ENCODE data around the gene SETD1B.
A peak's percentile ranks its signal among the peaks of the same experiment; 100 is the strongest.

Gene SETD1B

GRCh38 chr12:121839993-121840761 lies 36.4 kb downstream of the SETD1B start:
- Histone ChIP-seq H3K4me3 (ENCODE audit: low read depth, low read length, poor library complexity, severe bottlenecking) (peak overlapping the region; percentile 76), H3K9me3 (ENCODE audit: low read length) (no peaks in the 10 kb centered on the region), H3K79me2 (ENCODE audit: insufficient read depth, low read length) (no peaks in the 10 kb centered on the region), H3K9ac (ENCODE audit: low read length) (peak overlapping the region; percentile 78), H3K4me2 (ENCODE audit: low read length) (peak overlapping the region; percentile 77), H3K27me3 (ENCODE audit: insufficient read depth, low read length) (peaks cover 3% of the 10 kb centered on the region; the same call in 1 of the 2 replicates), H3K36me3 (ENCODE audit: insufficient read depth, low read length) (no peaks in the 10 kb centered on the region), H3K9me2 (ENCODE audit: low read depth, low read length) (no peaks in the 10 kb centered on the region), H4K20me1 (ENCODE audit: insufficient read depth, low read length) (no peaks in the 10 kb centered on the region), H3F3A (ENCODE audit: insufficient read depth, low read length) (no peaks in the 10 kb centered on the region), H3K27ac (ENCODE audit: low read depth, low read length, poor library complexity, severe bottlenecking) (no peak overlapping the region), H3K4me1 (ENCODE audit: insufficient read depth, low read length, severe bottlenecking) (peaks cover 8% of the 10 kb centered on the region), H2AFZ (ENCODE audit: low read length) (peak overlapping the region; percentile 31; the same call in 1 of the 2 replicates)
- TF ChIP-seq EZH2 (IDR thresholded peaks at IDR 0.05; ENCODE audit: borderline replicate concordance, low read length) = no peak
- TF ChIP-seq, protein P1, sequence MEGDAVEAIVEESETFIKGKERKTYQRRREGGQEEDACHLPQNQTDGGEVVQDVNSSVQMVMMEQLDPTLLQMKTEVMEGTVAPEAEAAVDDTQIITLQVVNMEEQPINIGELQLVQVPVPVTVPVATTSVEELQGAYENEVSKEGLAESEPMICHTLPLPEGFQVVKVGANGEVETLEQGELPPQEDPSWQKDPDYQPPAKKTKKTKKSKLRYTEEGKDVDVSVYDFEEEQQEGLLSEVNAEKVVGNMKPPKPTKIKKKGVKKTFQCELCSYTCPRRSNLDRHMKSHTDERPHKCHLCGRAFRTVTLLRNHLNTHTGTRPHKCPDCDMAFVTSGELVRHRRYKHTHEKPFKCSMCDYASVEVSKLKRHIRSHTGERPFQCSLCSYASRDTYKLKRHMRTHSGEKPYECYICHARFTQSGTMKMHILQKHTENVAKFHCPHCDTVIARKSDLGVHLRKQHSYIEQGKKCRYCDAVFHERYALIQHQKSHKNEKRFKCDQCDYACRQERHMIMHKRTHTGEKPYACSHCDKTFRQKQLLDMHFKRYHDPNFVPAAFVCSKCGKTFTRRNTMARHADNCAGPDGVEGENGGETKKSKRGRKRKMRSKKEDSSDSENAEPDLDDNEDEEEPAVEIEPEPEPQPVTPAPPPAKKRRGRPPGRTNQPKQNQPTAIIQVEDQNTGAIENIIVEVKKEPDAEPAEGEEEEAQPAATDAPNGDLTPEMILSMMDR (IDR thresholded peaks at IDR 0.05; ENCODE audit: low read length) = no peak

DNA sequence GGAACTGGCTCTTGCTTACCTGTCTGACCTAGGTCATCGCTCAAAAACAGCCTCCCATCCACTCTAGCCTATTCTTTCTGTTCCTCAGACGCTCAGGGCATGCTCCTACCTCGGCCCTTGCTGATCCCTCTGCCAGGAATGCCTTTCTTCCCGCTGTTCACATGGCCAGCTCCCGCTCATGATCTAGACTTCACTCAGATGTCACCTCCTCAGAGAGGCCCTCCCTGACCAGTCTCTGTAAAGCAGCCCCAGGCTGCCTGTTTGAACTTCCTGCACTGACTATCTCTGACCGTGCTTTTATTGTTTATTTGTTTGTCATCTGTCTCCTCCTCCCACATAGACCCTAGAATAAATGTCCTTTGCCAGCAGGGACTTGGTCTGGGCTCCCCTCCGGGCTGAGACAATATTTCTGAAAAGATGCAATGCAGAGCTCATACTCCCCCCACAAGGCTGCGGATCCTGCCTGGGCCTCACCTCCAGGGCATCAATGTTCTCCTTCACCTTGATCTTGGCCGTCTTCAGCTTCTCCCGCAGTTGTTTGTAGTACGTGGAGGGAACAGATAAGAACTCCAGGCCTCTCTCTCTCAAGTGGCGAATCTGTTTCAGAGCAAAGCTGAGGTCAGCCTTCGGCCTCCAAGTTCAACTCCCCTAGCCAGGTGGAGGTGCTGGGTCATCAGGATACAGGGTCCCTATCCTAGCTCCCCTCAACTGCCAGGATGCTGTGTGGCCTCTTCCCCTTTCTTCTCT lies 39.6 kb downstream of the SETD1B start:
- Histone ChIP-seq H3K4me1 (ENCODE audit: insufficient read depth, low read length, severe bottlenecking) (peaks cover 18% of the 10 kb centered on the region), H3F3A (ENCODE audit: insufficient read depth, low read length) (no peaks in the 10 kb centered on the region), H3K36me3 (ENCODE audit: insufficient read depth, low read length) (no peaks in the 10 kb centered on the region), H3K27ac (ENCODE audit: low read depth, low read length, poor library complexity, severe bottlenecking) (no peak overlapping the region), H3K4me3 (ENCODE audit: low read depth, low read length, poor library complexity, severe bottlenecking) (no peak overlapping the region), H3K9ac (ENCODE audit: low read length) (no peak overlapping the region), H3K4me2 (ENCODE audit: low read length) (no peak overlapping the region), H3K9me3 (ENCODE audit: low read length) (no peaks in the 10 kb centered on the region), H3K79me2 (ENCODE audit: insufficient read depth, low read length) (no peaks in the 10 kb centered on the region), H3K9me2 (ENCODE audit: low read depth, low read length) (no peaks in the 10 kb centered on the region), H2AFZ (ENCODE audit: low read length) (no peak overlapping the region), H3K27me3 (ENCODE audit: insufficient read depth, low read length) (no peaks in the 10 kb centered on the region; the same call in 1 of the 2 replicates), H4K20me1 (ENCODE audit: insufficient read depth, low read length) (no peaks in the 10 kb centered on the region)
- TF ChIP-seq, protein P1 (IDR thresholded peaks at IDR 0.05; ENCODE audit: low read length) = no peak
- TF ChIP-seq EZH2 (IDR thresholded peaks at IDR 0.05; ENCODE audit: borderline replicate concordance, low read length) = no peak

- TF ChIP-seq EZH2 (IDR thresholded peaks at IDR 0.05; ENCODE audit: borderline replicate concordance, low read length) = no peak
- TF ChIP-seq, protein P1 (IDR thresholded peaks at IDR 0.05; ENCODE audit: low read length) = no peak
- H3K36me3 ChIP-seq (ENCODE audit: insufficient read depth, low read length) = no peaks in the 10 kb centered on the region
- no peak overlapping the region for H3K9ac ChIP-seq (ENCODE audit: low read length)
- H3K27ac ChIP-seq (ENCODE audit: low read depth, low read length, poor library complexity, severe bottlenecking) = peak overlapping the region; percentile 23
- no peaks in the 10 kb centered on the region for H3F3A ChIP-seq (ENCODE audit: insufficient read depth, low read length)
- H3K4me2 ChIP-seq (ENCODE audit: low read length) = no peak overlapping the region
- no peaks in the 10 kb centered on the region for H3K27me3 ChIP-seq (ENCODE audit: insufficient read depth, low read length)
- peaks cover 17% of the 10 kb centered on the region for H3K4me1 ChIP-seq (ENCODE audit: insufficient read depth, low read length, severe bottlenecking)
- H4K20me1 ChIP-seq (ENCODE audit: insufficient read depth, low read length) = no peaks in the 10 kb centered on the region
- no peaks in the 10 kb centered on the region for H3K9me2 ChIP-seq (ENCODE audit: low read depth, low read length)
- H3K9me3 ChIP-seq (ENCODE audit: low read length) = no peaks in the 10 kb centered on the region
- no peak overlapping the region for H3K4me3 ChIP-seq (ENCODE audit: low read depth, low read length, poor library complexity, severe bottlenecking)
- H3K79me2 ChIP-seq (ENCODE audit: insufficient read depth, low read length) = no peaks in the 10 kb centered on the region
- no peak overlapping the region for H2AFZ ChIP-seq (ENCODE audit: low read length)
Measured at GRCh38 chr12:121845701-121846100, 41.9 kb downstream of the SETD1B start.

Measured in OCI-LY1 (cell line).